ENCODE data around the gene HDAC9.

- TF ChIP-seq CTCF (IDR thresholded peaks at IDR 0.05) (no peak), POLR2A (IDR thresholded peaks at IDR 0.05) (no peak)
These were observed 4.0 kb downstream of the HDAC9 start for GRCh38 chr7:18499407-18500177.
